T1000 (cell line): ENCODE measurements around the gene TFAP2C.

Experiments
- DNase-seq: peaks from one replicate; lab custom pipeline; 2025; ENCODE audit warnings: mixed read lengths; lab: John Stamatoyannopoulos, UW

The TFAP2C gene

GRCh38 chr20:56628873-56629463 lies at the start of gene TFAP2C:
TFAP2C (plus strand) TSS chr20:56629306; CDS start chr20:56629545, 239 bp downstream.
- DNase-seq: peak; percentile 79

- no peak for DNase-seq
Measured at GRCh38 chr20:56580226-56580625, 48.9 kb upstream of the TFAP2C start.

- DNase-seq: no peak
Measured at GRCh38 chr20:56581701-56582100, 47.4 kb upstream of the TFAP2C start.

GRCh38 chr20:56582542-56582941 lies 46.6 kb upstream of the TFAP2C start:
- no peak for DNase-seq

GRCh38 chr20:56584916-56585315 lies 44.2 kb upstream of the TFAP2C start:
- no peak for DNase-seq

- no peak for DNase-seq
Measured at GRCh38 chr20:56587307-56588041, 41.6 kb upstream of the TFAP2C start.

- DNase-seq: no peak
Measured at GRCh38 chr20:56588996-56589395, 40.1 kb upstream of the TFAP2C start.

- no peak for DNase-seq
Measured at GRCh38 chr20:56589633-56590032, 39.5 kb upstream of the TFAP2C start.

GRCh38 chr20:56590888-56591287 lies 38.2 kb upstream of the TFAP2C start:
- no peak for DNase-seq

GRCh38 chr20:56592211-56592610 lies 36.9 kb upstream of the TFAP2C start:
- DNase-seq: no peak

- no peak for DNase-seq
Measured at GRCh38 chr20:56592817-56593216, 36.3 kb upstream of the TFAP2C start.

GRCh38 chr20:56595746-56596475 lies 33.2 kb upstream of the TFAP2C start:
- no peak for DNase-seq

- DNase-seq: no peak
Measured at GRCh38 chr20:56601166-56601565, 27.9 kb upstream of the TFAP2C start.

GRCh38 chr20:56604673-56605072 lies 24.4 kb upstream of the TFAP2C start:
- no peak for DNase-seq

- no peak for DNase-seq
Measured at GRCh38 chr20:56605261-56605996, 23.7 kb upstream of the TFAP2C start.

GRCh38 chr20:56606174-56606945 lies 22.7 kb upstream of the TFAP2C start:
- no peak for DNase-seq

GRCh38 chr20:56607061-56607704 lies 21.9 kb upstream of the TFAP2C start:
- DNase-seq: no peak

GRCh38 chr20:56608376-56608775 lies 20.7 kb upstream of the TFAP2C start:
- no peak for DNase-seq

- DNase-seq: no peak
Measured at GRCh38 chr20:56609321-56609720, 19.8 kb upstream of the TFAP2C start.

GRCh38 chr20:56610098-56610497 lies 19.0 kb upstream of the TFAP2C start:
- DNase-seq: no peak

- DNase-seq: no peak
Measured at GRCh38 chr20:56614196-56614595, 14.9 kb upstream of the TFAP2C start.
